ENCODE data around the gene HABP4.
A peak's percentile ranks its signal among the peaks of the same experiment; 100 is the strongest.

HABP4 gene

DNA sequence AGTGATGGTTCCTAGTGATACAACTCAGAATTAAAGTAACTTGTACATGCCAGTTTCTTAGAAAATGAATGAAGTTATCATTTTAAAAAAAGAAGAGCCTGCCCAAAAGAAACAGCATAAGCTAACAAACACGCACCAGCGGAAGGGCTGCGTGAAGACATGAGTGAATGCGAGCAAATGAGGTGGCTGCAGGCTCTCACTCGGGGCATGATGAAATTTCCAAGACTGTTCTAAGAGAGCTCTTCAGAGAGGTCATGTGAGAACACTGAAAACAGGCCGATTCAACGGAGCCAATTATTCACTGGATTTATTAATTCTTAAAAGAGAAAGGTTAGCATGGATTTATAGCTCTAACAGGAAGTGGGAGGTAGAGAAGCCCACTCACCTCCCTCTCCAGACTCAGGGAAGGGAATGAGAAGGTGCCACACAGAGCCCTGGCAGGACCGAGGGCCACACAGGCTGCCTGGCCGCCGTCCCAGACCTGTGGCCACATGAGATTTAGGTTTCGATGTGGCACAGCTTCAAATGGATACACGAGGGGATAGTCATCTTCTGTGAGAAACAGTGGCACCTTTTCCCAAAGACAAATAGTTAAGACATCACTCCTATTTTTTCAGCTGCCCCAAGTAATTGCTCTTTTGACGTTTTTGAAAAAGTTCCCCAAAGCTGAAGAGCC lies 55.5 kb downstream of the HABP4 start:
- no peaks in the 10 kb centered on the region for H3K36me3 ChIP-seq (ENCODE audit: control insufficient read depth, insufficient read depth, low read length)
- peaks cover 14% of the 10 kb centered on the region for H3K4me1 ChIP-seq (ENCODE audit: control insufficient read depth, insufficient read depth, low read length)
- H3K27ac ChIP-seq (ENCODE audit: insufficient read depth, low read depth, low read length, poor library complexity, severe bottlenecking): no peak overlapping the region
- H3K27me3 ChIP-seq (ENCODE audit: control insufficient read depth, insufficient read depth, low read length, poor library complexity, severe bottlenecking): no peaks in the 10 kb centered on the region
- 93 to 94% methylated on average over 13 of the region's 13 CpGs for WGBS, 2 experiments
- H3K9me3 ChIP-seq (ENCODE audit: control insufficient read depth, low read length): no peaks in the 10 kb centered on the region
- no peak overlapping the region for H3K4me3 ChIP-seq (ENCODE audit: insufficient read depth, low read depth, low read length)

DNA sequence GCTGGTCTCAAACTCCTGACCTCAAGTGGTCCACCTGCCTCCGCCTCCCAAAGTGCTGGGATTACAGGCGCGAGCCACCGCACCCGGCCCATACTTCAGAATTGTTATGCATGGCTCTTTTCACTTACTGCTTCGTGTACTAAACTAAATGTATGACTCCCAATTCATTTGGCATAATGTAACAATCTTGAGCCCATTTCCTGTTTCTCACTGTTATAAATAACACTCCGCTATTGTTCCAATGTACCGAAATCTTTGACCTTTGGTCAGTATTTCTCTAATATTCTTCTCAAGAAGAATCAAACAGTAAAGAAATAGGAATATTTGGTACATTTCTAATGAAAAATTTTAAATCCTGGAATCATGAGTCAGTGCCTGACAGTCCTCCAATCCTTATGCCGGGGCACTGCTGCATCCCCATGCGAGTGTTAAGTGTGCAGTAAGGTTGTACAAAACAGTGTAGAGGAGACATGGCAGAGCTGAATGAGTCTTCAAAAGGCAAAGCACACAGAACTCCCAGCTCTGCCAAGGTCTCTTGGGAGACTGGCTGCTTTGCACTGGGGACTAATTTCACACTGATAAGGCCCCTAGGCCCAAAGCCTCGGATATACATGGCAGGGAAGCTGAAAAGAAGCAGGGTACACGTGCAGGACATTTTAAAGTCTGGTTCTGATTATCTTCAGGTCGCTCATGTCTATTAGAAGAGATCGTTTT lies 58.4 kb downstream of the HABP4 start:
- no peak overlapping the region for H3K27ac ChIP-seq (ENCODE audit: insufficient read depth, low read depth, low read length, poor library complexity, severe bottlenecking)
- peaks cover 8% of the 10 kb centered on the region for H3K4me1 ChIP-seq (ENCODE audit: control insufficient read depth, insufficient read depth, low read length)
- no peaks in the 10 kb centered on the region for H3K36me3 ChIP-seq (ENCODE audit: control insufficient read depth, insufficient read depth, low read length)
- WGBS, 2 experiments: 96% methylated on average over 14 of the region's 14 CpGs
- H3K27me3 ChIP-seq (ENCODE audit: control insufficient read depth, insufficient read depth, low read length, poor library complexity, severe bottlenecking): no peaks in the 10 kb centered on the region
- no peaks in the 10 kb centered on the region for H3K9me3 ChIP-seq (ENCODE audit: control insufficient read depth, low read length)
- no peak overlapping the region for H3K4me3 ChIP-seq (ENCODE audit: insufficient read depth, low read depth, low read length)

DNA sequence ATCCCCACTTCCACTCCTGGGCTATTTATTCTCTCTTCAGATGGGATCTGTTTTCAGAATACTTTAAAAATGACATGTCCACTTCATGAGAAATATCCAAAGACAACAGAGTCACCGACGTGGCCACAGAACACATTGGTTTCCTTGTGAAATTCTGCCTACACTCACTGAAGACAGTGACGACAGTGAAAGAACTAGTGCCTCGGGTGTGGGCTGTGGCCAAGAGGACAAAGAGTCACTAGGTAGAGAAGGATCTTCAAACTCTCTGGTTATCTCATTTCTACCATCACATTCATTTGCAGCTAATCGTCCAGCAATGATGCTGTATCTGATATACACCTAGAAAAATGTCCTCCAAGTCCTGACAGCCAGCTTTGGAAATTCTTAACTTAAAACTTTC lies 59.1 kb downstream of the HABP4 start:
- Histone ChIP-seq H3K27me3 (ENCODE audit: control insufficient read depth, insufficient read depth, low read length, poor library complexity, severe bottlenecking) (no peaks in the 10 kb centered on the region), H3K9me3 (ENCODE audit: control insufficient read depth, low read length) (no peaks in the 10 kb centered on the region), H3K4me3 (ENCODE audit: insufficient read depth, low read depth, low read length) (no peak overlapping the region), H3K27ac (ENCODE audit: insufficient read depth, low read depth, low read length, poor library complexity, severe bottlenecking) (no peak overlapping the region), H3K4me1 (ENCODE audit: control insufficient read depth, insufficient read depth, low read length) (peaks cover 8% of the 10 kb centered on the region), H3K36me3 (ENCODE audit: control insufficient read depth, insufficient read depth, low read length) (no peaks in the 10 kb centered on the region)
- WGBS, 2 experiments: 91 to 94% methylated on average over 5 of the region's 5 CpGs

GRCh38 chr9:96509848-96510247 lies 59.9 kb downstream of the HABP4 start:
- no peaks in the 10 kb centered on the region for H3K36me3 ChIP-seq (ENCODE audit: control insufficient read depth, insufficient read depth, low read length)
- H3K27ac ChIP-seq (ENCODE audit: insufficient read depth, low read depth, low read length, poor library complexity, severe bottlenecking): peak overlapping the region; percentile 52
- H3K4me1 ChIP-seq (ENCODE audit: control insufficient read depth, insufficient read depth, low read length): peaks cover 8% of the 10 kb centered on the region
- no peaks in the 10 kb centered on the region for H3K27me3 ChIP-seq (ENCODE audit: control insufficient read depth, insufficient read depth, low read length, poor library complexity, severe bottlenecking)
- no peaks in the 10 kb centered on the region for H3K9me3 ChIP-seq (ENCODE audit: control insufficient read depth, low read length)
- no peak overlapping the region for H3K4me3 ChIP-seq (ENCODE audit: insufficient read depth, low read depth, low read length)
- 20 to 42% methylated on average over 2 of the region's 2 CpGs for WGBS, 2 experiments

GRCh38 chr9:96510258-96510657 lies 60.3 kb downstream of the HABP4 start:
- Histone ChIP-seq H3K36me3 (ENCODE audit: control insufficient read depth, insufficient read depth, low read length) (no peaks in the 10 kb centered on the region), H3K4me3 (ENCODE audit: insufficient read depth, low read depth, low read length) (no peak overlapping the region), H3K4me1 (ENCODE audit: control insufficient read depth, insufficient read depth, low read length) (peaks cover 8% of the 10 kb centered on the region), H3K9me3 (ENCODE audit: control insufficient read depth, low read length) (no peaks in the 10 kb centered on the region), H3K27me3 (ENCODE audit: control insufficient read depth, insufficient read depth, low read length, poor library complexity, severe bottlenecking) (no peaks in the 10 kb centered on the region), H3K27ac (ENCODE audit: insufficient read depth, low read depth, low read length, poor library complexity, severe bottlenecking) (no peak overlapping the region)
- WGBS, 2 experiments: 76 to 82% methylated on average over 3 of the region's 4 CpGs

GRCh38 chr9:96512240-96512639 lies 62.3 kb downstream of the HABP4 start:
- Histone ChIP-seq H3K4me3 (ENCODE audit: insufficient read depth, low read depth, low read length) (no peak overlapping the region), H3K9me3 (ENCODE audit: control insufficient read depth, low read length) (no peaks in the 10 kb centered on the region), H3K4me1 (ENCODE audit: control insufficient read depth, insufficient read depth, low read length) (peaks cover 8% of the 10 kb centered on the region), H3K27ac (ENCODE audit: insufficient read depth, low read depth, low read length, poor library complexity, severe bottlenecking) (no peak overlapping the region), H3K36me3 (ENCODE audit: control insufficient read depth, insufficient read depth, low read length) (no peaks in the 10 kb centered on the region), H3K27me3 (ENCODE audit: control insufficient read depth, insufficient read depth, low read length, poor library complexity, severe bottlenecking) (no peaks in the 10 kb centered on the region)
- 88 to 97% methylated on average over 2 to 3 of the region's 3 CpGs for WGBS, 2 experiments

DNA sequence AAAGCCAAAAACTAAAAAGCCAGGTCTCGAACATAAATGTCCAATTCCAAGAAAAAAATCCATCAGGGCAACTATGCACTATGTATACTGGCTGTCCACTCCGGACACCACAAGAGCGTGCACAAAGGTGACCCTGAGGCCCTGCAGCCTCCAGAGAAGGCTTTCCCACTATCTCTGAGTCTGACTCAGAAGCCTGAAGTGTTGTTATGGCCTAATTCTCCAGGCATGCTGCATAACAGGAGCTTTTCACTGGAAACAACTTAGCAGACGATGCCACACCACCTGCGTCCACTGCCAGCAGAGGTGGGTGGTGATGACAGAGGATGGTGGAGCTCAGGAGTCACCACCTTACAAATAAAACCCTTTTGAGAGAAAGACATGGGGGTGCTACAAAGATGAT lies 63.7 kb downstream of the HABP4 start:
- H3K27ac ChIP-seq (ENCODE audit: insufficient read depth, low read depth, low read length, poor library complexity, severe bottlenecking): no peak overlapping the region
- WGBS, 2 experiments: 92 to 97% methylated on average over 5 of the region's 5 CpGs
- no peak overlapping the region for H3K4me3 ChIP-seq (ENCODE audit: insufficient read depth, low read depth, low read length)
- no peaks in the 10 kb centered on the region for H3K27me3 ChIP-seq (ENCODE audit: control insufficient read depth, insufficient read depth, low read length, poor library complexity, severe bottlenecking)
- peaks cover 8% of the 10 kb centered on the region for H3K4me1 ChIP-seq (ENCODE audit: control insufficient read depth, insufficient read depth, low read length)
- no peaks in the 10 kb centered on the region for H3K36me3 ChIP-seq (ENCODE audit: control insufficient read depth, insufficient read depth, low read length)
- H3K9me3 ChIP-seq (ENCODE audit: control insufficient read depth, low read length): no peaks in the 10 kb centered on the region

DNA sequence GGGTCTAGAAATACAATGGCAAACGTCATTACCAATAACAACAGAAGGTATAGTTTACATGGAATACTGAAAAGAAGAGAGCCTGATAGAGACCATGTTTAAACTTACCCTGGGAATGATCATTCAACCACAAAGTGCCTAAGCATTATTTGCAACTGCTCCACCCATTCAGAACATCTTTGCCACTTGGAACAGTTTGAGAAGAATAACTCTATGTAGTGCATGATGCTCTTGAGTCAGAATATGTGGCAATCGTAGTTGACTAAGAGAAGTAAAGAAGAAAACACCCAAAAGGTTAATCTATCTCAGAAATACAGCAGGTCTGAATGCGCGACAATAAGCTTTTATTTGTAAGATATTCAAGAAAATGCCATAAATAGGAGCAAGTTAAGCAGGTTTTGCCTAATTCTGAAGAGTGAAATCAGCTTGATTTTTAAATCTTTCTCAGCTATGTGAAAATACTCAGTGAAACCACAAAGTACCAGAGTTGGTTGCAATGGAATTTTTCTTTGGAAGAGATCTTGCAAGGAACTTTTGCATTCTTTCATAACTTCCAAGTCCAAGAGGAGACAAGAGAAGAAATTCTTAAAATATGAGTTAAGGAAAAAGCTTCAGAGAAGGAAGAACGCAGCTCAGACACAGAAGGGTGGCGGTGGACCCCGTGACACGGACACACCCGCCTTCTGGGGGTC lies 64.3 kb downstream of the HABP4 start:
- Histone ChIP-seq H3K4me3 (ENCODE audit: insufficient read depth, low read depth, low read length) (no peak overlapping the region), H3K9me3 (ENCODE audit: control insufficient read depth, low read length) (no peaks in the 10 kb centered on the region), H3K4me1 (ENCODE audit: control insufficient read depth, insufficient read depth, low read length) (peaks cover 8% of the 10 kb centered on the region), H3K27me3 (ENCODE audit: control insufficient read depth, insufficient read depth, low read length, poor library complexity, severe bottlenecking) (no peaks in the 10 kb centered on the region), H3K36me3 (ENCODE audit: control insufficient read depth, insufficient read depth, low read length) (no peaks in the 10 kb centered on the region), H3K27ac (ENCODE audit: insufficient read depth, low read depth, low read length, poor library complexity, severe bottlenecking) (no peak overlapping the region)
- 93 to 94% methylated on average over 9 of the region's 9 CpGs for WGBS, 2 experiments

GRCh38 chr9:96514800-96515158 lies 64.8 kb downstream of the HABP4 start:
- Histone ChIP-seq H3K4me3 (ENCODE audit: insufficient read depth, low read depth, low read length) (no peak overlapping the region), H3K27me3 (ENCODE audit: control insufficient read depth, insufficient read depth, low read length, poor library complexity, severe bottlenecking) (no peaks in the 10 kb centered on the region), H3K36me3 (ENCODE audit: control insufficient read depth, insufficient read depth, low read length) (no peaks in the 10 kb centered on the region), H3K9me3 (ENCODE audit: control insufficient read depth, low read length) (no peaks in the 10 kb centered on the region), H3K27ac (ENCODE audit: insufficient read depth, low read depth, low read length, poor library complexity, severe bottlenecking) (no peak overlapping the region), H3K4me1 (ENCODE audit: control insufficient read depth, insufficient read depth, low read length) (peaks cover 3% of the 10 kb centered on the region)
- 89 to 90% methylated on average over 3 of the region's 3 CpGs for WGBS, 2 experiments

- H3K36me3 ChIP-seq (ENCODE audit: control insufficient read depth, insufficient read depth, low read length): no peaks in the 10 kb centered on the region
- no peaks in the 10 kb centered on the region for H3K27me3 ChIP-seq (ENCODE audit: control insufficient read depth, insufficient read depth, low read length, poor library complexity, severe bottlenecking)
- H3K9me3 ChIP-seq (ENCODE audit: control insufficient read depth, low read length): no peaks in the 10 kb centered on the region
- H3K4me1 ChIP-seq (ENCODE audit: control insufficient read depth, insufficient read depth, low read length): no peaks in the 10 kb centered on the region
- no peak overlapping the region for H3K4me3 ChIP-seq (ENCODE audit: insufficient read depth, low read depth, low read length)
- no peak overlapping the region for H3K27ac ChIP-seq (ENCODE audit: insufficient read depth, low read depth, low read length, poor library complexity, severe bottlenecking)
- WGBS, 2 experiments: 80 to 83% methylated on average over 5 of the region's 5 CpGs
Observed at GRCh38 chr9:96515621-96516470, 65.9 kb downstream of the HABP4 start.

All from ectodermal cell (in vitro differentiated cells).